C4-2B (cell line): ENCODE data around the gene GHRH.

Source experiments
- CTCF ChIP-seq: fragments of 450-650 bp; conservative IDR thresholded peaks from 2 replicates; pipeline ENCODE4 v1.5.1; 2017; ENCODE audit warnings: mild to moderate bottlenecking
- ZFX ChIP-seq: fragments of 450-650 bp; IDR thresholded peaks from 2 replicates; pipeline ENCODE4 v1.6.1; 2017

- TF ChIP-seq CTCF (no peak), ZFX (no peak)
These were observed 48.4 kb upstream of the GHRH start for GRCh38 chr20:37309936-37310590.
